MM.1S (cell line): Measurements from ENCODE around the gene KIAA0825.

Experiments
- EZH2 ChIP-seq: fragments of 300-600 bp; sonication (generic); optimal IDR thresholded peaks from 2 replicates; pipeline ENCODE3; 2017; ENCODE audit warnings: low read depth, mild to moderate bottlenecking, antibody characterized with exemption, low read length, mixed read lengths
- EZH2phosphoT487 ChIP-seq: fragments of 300-600 bp; sonication (generic); IDR thresholded peaks from 2 replicates; pipeline ENCODE4 v1.6.1; 2018; ENCODE audit warnings: antibody characterized with exemption, low read length
- TF ChIP-seq, protein P1 (sequence below): fragments of 300-600 bp; sonication (generic); IDR thresholded peaks from 2 replicates; pipeline ENCODE4 v1.5.1; 2016; ENCODE audit warnings: antibody characterized with exemption, low read length, mixed read lengths

DNA sequence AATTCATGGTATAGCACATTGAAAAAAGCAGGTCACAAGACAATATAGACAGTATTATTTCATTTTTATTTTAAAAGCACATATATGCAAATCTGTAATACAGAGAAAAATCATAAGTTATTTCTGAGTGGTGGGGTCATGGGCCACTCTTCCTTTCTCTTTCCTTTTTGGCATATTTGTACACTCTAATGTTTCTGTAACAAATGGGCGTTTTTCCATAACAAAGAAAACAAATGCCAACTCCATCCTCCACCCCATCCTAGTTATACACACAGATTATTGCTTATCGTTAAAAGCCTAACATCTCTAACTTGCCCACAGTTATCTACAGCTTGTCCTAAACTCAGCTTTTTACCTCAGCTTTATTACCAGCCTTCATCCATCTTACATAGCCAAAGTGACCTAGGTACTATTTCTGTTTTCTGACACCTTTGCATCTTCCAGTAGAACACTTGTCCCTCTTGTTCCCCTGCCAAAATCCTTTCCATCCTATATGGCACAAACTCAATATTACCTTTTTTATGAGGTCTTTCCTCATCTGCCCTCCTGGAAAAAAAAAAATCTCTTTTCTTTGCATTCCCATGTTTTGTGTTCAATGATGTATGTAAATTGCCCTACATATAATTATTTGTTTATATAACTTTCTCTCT, 4.1 kb downstream of the KIAA0825 start:
- TF ChIP-seq EZH2 (no peak), EZH2phosphoT487 (no peak)
- TF ChIP-seq, protein P1, sequence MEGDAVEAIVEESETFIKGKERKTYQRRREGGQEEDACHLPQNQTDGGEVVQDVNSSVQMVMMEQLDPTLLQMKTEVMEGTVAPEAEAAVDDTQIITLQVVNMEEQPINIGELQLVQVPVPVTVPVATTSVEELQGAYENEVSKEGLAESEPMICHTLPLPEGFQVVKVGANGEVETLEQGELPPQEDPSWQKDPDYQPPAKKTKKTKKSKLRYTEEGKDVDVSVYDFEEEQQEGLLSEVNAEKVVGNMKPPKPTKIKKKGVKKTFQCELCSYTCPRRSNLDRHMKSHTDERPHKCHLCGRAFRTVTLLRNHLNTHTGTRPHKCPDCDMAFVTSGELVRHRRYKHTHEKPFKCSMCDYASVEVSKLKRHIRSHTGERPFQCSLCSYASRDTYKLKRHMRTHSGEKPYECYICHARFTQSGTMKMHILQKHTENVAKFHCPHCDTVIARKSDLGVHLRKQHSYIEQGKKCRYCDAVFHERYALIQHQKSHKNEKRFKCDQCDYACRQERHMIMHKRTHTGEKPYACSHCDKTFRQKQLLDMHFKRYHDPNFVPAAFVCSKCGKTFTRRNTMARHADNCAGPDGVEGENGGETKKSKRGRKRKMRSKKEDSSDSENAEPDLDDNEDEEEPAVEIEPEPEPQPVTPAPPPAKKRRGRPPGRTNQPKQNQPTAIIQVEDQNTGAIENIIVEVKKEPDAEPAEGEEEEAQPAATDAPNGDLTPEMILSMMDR, result no peak
